Stimulated activated CD4-positive, alpha-beta T cell treated with anti-CD3 and anti-CD28 coated beads, Interleukin-12 subunit alpha, Interleukin-12 subunit beta, amount 100 ng/mL, for 4 hours (primary cell): ENCODE results near the gene ARSG.

Experiments used
- DNase-seq: peaks from one replicate; pipeline ENCODE4 v3.0.0-alpha.2; 2020

Gene ARSG

DNA sequence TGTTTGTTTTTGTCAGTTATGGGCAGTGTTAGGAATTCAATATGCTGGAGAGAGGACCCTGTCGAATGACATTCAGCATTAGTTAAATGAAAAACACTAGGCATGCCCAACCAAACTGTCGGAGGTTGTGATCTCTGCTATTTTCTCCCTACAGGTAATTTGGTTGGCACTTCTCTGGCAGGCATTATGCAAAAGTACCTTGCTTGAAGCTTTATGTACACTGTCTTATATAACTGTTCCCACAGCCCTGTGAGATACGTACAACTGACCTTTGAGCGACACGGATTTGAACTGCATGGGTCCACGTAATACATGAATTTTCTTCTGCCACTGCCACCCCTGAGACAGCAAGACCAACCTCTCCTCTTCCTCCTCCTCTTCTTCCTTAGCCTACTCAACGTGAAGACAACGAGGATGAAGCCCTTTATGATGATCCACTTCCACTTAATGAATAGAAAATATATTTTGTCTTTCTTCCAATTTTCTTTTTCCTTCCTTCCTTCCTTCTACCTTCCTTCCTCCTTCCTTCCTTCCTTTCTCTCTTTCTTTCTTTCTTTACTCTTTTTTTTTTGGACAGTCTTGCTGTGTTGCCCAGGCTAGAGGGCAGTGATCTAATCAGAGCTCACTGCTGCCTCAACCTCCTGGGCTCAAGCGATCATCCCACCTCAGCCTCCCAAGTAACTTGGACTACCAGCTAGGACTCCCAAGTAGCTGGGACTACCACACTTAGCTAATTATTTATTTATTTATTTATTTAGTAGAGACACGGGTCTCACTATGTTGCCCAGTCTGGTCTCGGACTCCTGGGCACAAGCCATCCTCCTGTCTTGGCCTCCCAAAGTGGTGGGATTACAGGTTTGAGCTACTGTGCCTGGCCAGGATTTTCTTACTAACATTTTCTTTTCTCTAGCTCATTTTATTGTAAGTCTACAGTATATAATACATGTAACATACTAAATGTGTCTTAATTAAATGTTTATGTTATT lies 88.7 kb downstream of the ARSG start:
- no peak for DNase-seq

DNA sequence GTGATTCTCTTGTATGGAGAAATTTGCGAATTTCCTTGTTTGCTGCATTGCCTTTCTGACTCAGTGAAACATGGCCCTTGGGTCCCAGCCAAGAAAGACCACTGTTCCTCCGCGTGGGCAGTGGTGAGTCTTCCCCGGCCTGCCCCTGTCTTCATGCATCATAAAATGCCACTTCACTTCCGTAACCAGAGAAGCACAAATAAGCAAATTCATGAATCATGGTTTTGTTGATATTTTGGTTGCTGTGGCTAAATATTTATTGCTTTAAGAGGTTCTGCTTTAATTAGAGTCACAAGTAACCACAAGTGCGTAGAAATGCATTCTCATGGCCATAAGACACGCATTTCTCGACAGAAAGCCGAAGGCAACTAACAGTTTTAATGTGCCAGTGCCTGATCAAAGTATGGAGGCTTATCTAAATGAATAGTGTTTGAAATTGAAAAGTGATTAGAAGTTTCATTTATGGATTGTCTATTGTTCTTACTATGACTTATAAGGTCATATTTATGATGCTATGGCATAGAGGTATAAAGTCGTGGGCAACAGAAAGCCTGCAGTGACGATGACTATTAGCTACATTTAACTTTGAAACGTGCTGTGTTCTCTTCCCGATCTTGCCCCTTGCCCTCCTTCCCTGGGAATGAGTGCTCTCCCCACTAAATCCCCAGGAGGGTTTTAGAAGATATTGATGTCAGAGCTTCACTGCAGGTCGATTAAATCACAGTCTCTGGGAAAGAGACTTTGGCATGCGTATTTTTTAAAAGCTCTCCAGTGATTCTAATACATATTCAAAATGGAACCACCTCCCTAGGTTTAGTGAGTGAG lies 90.0 kb downstream of the ARSG start:
- DNase-seq, result no peak

GRCh38 chr17:68382582-68383085 lies 91.3 kb downstream of the ARSG start:
- DNase-seq, result no peak

GRCh38 chr17:68383120-68383442 lies 91.8 kb downstream of the ARSG start:
- no peak for DNase-seq

GRCh38 chr17:68383443-68384321 lies 92.4 kb downstream of the ARSG start:
- no peak for DNase-seq

DNA sequence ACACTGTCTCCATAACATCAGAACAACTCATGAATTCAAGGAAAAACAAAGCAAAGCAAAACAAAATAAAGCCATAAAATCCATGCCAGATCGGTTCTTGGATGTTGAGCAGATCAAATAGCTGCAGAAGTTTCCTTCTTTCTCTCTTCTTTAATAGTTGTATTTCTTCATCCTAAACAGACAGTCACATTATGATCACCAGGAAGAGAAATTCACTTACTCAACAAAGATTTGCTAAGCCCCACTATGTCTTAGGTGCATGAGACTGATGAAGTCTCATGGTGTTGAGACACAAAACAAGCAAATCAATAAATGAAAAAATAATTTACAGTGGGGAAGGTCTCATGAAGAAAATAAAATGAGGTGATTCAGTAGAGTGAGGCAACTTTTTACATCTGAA lies 93.2 kb downstream of the ARSG start:
- no peak for DNase-seq

DNA sequence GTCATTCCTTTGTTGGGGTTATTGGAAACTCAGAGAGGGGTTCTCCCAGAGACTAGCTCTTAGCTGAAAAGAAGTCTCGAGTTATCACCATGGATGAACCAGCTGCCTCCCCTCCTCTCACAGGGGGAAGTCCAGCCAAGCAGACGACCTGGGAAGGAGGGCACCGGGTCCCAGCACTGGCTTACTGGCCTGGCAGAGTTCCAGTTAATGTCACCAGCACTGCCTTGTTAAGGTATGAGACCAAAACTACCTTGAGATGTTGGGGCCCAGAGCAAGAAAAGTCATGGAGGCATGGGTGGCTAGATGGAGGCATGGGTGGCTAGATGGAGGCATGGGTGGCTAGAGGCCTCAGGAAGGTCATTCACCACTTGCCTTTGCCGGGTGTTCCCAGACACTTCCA lies 93.6 kb downstream of the ARSG start:
- no peak for DNase-seq

- DNase-seq, result no peak
These were observed 94.4 kb downstream of the ARSG start for GRCh38 chr17:68385490-68386215.

DNA sequence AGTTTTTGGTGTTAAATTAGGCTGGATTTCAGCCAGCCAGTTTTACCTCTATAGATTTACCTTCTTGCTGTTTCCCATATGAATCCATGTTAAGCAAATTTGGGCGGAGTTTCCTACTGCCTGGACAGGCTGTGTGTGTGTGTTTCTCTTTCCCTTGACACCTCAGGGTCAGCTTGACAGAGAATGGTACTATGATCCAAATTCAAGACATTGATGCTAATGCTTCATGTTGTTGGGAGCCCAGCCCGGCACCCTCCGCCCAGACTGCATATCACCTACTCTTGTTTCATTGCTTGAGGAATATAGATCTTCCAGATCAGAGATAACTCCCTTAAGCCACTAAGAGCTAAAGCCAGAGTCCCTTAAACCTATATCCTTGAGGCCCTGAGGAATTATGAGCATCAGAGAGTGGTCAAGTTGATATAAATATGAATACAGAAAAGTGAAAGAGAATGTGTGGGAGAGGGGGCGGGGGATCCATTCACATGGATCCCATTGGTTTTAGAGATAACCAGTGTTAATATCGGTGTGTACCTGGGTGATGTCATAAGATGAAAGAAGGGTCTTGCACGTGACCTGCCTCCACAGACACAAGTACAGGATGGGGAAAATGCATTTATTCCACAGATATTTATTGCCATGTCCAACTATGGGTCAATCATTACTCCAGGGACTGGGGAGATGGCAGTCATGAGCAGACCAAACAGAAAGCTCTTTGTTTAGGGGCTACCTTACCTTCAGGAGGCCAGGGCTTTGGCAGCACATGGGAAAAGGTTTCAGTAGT lies 96.3 kb downstream of the ARSG start:
- no peak for DNase-seq

DNA sequence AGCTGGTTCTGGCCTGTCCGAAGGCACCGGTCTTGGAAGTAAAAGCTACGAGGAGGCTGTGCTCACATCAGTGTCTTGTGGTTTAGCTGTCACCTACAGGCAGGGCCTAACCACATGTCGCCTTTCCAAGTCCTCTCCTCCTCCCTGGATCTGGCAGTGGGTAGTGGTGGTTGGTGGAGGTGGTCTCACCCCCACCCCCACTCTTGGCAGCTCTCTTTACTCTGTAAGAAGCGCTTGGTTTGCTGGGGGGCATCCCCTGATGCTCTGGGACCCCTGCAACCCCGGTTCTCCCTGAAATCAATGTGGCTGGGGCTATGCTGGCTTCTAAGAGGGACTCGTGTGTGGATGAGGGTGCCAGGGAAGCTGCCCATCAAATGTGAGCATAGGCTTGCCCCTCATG lies 97.7 kb downstream of the ARSG start:
- no peak for DNase-seq

DNA sequence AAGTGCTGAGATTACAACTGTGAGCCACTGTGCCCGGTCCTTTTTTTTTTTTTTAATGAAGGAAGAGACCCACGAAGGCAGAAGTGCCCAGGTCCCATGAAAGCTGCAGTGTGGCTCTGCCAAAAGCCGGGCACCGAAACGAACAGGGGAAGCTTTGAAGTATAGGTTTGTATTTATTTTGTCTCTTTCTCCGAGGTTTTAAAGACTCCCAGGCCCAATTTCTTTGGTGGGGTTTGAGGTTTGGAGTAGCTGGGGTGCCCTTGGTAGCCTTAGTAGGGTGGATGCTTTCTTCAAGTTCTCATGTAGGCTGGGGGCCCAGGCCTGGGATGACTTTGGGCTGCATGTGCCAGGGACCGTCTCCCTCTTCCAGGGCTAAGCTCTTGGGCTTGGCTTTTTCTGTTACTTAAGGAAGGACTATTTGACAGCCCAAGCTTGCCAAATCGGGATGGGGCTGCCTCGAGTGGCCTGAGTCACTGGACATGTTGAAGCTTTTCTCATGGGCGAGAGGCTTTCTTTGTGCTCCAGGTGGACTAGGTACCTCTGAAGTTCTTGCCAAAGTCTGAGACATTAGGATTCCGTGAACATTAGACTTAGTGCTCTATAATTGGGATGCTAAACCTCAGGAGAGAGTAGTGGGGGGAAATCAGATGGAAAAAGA lies 99.7 kb downstream of the ARSG start:
- no peak for DNase-seq

GRCh38 chr17:68391561-68392268 lies 100.4 kb downstream of the ARSG start:
- no peak for DNase-seq

DNA sequence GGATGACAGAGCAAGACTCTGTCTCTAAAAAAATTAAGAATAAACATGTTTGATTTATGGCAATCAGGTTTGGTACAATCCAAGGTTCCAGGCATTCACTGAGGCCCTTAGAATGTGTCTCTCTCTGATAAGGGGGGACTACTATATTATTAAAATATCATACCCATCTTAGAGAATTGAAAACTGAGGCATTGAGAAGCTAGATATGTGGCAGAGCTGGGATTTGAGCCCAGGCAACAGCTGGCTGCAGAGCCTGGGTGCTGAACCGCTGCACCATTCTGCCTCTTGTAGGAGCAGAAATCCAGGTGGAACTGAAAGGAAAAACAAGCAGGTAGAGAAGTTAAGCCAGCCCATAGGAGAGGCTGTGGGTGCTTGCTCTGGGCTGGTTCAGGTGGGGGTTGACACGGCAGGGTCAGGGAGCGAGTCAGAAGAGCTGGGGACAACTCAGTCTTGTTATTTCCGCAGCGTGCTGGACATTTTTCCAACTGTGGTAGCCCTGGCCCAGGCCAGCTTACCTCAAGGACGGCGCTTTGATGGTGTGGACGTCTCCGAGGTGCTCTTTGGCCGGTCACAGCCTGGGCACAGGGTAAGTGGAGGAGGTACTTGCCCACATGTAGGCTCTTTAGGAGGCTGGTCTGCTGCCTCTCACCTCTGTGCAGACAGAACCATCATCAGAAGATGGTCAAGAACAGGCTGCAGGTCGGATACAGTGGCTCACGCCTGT lies 103.5 kb downstream of the ARSG start:
- no peak for DNase-seq

GRCh38 chr17:68396226-68397107 lies 105.2 kb downstream of the ARSG start:
- no peak for DNase-seq

DNA sequence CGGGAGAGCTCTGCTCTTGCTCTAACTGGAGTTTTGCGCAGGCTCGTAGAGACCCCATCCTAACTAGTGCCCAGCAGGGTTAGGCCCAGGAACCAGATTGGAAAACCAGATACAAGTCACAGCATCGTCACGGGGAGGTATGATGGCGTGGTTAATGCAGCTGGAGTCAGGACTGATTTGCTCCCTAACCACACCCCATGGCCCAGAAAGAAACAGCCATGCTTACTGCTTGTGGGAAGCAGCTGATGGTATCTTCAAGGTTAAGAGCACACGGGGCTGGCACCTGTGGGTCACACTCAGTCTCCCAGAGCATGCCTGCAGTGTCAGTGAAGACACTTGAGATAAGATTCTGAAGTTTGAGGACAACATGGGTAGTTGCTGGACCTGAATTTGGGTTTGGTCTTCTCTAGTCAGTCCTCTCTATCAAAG lies 105.8 kb downstream of the ARSG start:
- DNase-seq, result no peak

GRCh38 chr17:68398691-68399637 lies 107.7 kb downstream of the ARSG start:
- DNase-seq, result no peak
